VCaP (cell line): ENCODE measurements around the gene FAM135A.

ENCODE experiments used
- H3K27ac ChIP-seq: fragments of 450-650 bp; 2 replicates; pipeline ENCODE4 v1.5.1; 2017
- TF ChIP-seq, protein P1 (sequence below): fragments of 450-650 bp; conservative IDR thresholded peaks from 2 replicates; pipeline ENCODE4 v1.5.1; 2017; ENCODE audit warnings: mild to moderate bottlenecking, moderate library complexity

The FAM135A gene

DNA sequence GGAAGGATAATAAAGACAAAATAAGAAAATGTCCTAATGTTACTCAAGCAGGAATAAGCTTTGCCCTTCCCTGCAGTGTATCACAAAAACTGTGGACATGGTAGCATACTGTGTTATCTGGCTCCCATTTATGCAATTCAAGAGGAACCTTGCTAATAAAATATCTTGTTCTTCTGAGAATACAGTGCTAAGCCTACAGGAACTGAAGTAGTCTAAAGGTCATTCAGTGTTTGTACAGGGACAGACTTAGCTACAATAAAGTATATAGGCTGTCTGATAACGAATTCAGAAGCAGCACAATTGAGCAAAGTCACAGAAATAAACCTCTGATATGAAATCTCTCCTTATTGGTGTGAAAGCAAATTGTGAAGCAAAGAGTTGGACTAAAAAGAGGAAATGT lies 93.9 kb downstream of the FAM135A start:
- peak overlapping the region; percentile 60 for H3K27ac ChIP-seq

GRCh38 chr6:70508953-70509352 lies 95.6 kb downstream of the FAM135A start:
- TF ChIP-seq, protein P1, sequence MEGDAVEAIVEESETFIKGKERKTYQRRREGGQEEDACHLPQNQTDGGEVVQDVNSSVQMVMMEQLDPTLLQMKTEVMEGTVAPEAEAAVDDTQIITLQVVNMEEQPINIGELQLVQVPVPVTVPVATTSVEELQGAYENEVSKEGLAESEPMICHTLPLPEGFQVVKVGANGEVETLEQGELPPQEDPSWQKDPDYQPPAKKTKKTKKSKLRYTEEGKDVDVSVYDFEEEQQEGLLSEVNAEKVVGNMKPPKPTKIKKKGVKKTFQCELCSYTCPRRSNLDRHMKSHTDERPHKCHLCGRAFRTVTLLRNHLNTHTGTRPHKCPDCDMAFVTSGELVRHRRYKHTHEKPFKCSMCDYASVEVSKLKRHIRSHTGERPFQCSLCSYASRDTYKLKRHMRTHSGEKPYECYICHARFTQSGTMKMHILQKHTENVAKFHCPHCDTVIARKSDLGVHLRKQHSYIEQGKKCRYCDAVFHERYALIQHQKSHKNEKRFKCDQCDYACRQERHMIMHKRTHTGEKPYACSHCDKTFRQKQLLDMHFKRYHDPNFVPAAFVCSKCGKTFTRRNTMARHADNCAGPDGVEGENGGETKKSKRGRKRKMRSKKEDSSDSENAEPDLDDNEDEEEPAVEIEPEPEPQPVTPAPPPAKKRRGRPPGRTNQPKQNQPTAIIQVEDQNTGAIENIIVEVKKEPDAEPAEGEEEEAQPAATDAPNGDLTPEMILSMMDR = no peak

More for the DNA sequence above, 93.9 kb downstream of the FAM135A start:
- TF ChIP-seq, protein P1 = no peak

GRCh38 chr6:70510600-70510999 lies 97.3 kb downstream of the FAM135A start:
- no peak overlapping the region for H3K27ac ChIP-seq
- TF ChIP-seq, protein P1 = no peak

More at GRCh38 chr6:70508953-70509352, 95.6 kb downstream of the FAM135A start:
- no peak overlapping the region for H3K27ac ChIP-seq

DNA sequence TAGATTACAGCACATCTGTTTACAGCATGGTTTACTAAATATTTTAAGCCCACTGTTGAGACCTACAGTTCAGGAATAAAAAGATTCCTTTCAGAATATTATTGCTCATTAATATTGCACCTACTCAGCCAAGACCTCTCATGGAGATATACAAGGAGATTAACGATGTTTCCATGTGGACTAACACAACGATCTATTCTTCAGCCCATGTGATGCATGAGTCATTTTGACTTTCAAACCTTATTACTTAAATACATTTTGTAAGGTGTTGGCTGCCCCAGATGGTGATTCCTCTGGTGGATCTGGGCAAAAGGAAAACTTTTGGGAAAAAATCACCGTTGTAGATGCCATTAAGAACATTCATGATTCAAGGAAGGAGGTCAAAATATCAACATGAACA lies 105.4 kb downstream of the FAM135A start:
- H3K27ac ChIP-seq = no peak overlapping the region

GRCh38 chr6:70520575-70520974 lies 107.3 kb downstream of the FAM135A start:
- no peak overlapping the region for H3K27ac ChIP-seq
- TF ChIP-seq, protein P1 = peak; percentile 69

More for the DNA sequence above, 105.4 kb downstream of the FAM135A start:
- TF ChIP-seq, protein P1 = no peak

GRCh38 chr6:70524721-70525286 lies 111.5 kb downstream of the FAM135A start:
- TF ChIP-seq, protein P1 = no peak
- H3K27ac ChIP-seq = no peak overlapping the region

DNA sequence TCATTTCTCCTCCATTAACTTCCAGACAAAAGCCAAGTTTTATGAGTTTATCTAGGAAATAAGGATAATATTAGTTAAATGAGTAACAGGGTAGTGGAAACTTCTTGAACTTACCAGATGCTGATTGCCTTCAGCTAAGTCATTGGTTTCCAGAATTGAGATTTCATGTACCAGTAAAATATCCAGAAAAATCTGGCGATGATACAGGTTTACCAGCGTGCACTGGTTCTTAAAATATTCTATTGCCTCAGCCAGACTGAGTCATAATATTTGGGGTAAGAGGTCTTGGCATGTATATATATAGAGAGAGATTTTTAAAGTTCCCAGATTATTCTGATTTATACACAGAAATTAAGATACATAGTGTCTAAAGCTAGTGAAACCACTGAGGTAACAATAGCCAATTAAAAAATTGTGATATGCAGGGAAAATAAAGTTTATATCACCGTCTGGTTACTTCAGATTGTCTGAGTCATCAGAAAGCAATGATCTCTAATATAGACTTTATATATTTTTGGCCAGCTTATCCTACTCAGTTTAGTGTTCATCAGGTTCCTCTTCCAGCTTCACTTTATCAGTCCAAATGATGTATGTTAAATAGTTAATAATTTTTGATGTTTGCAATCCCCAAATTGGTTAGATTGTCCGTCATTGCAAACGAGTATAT lies 113.9 kb downstream of the FAM135A start:
- TF ChIP-seq, protein P1 = no peak

More for the DNA sequence above, 113.9 kb downstream of the FAM135A start:
- H3K27ac ChIP-seq = no peak overlapping the region
